Liver (tissue), 9 donors: ENCODE measurements around the gene DDX56. TPM values are rescaled to one million over a fixed set of nuclear protein-coding genes. Genes with fewer than 3 reads are reported as not detected.
A peak's percentile ranks its signal among the peaks of the same experiment; 100 is the strongest.

Source experiments
- DNase-seq: peaks from one replicate; pipeline ENCODE4 v3.0.0-alpha.2; 2017; ENCODE audit warnings: low spot score
- H3K27ac ChIP-seq, 2 donors: one replicate each; pipeline ENCODE4 v1.7.0; 2013; ENCODE audit warnings: inconsistent platforms in 2 of 2, low read length in 2 of 2, control low read depth in 1 of 2, low read depth in 1 of 2, mild to moderate bottlenecking in 1 of 2
- H3K27me3 ChIP-seq, 4 donors: one replicate each; pipeline versions ENCODE4 v1.6.1 to v1.7.0; 2013; ENCODE audit warnings: low read length in 3 of 4, inconsistent platforms in 1 of 4, mild to moderate bottlenecking in 1 of 4, moderate library complexity in 1 of 4; ENCODE audit not compliant: control insufficient read depth in 4 of 4, insufficient read depth in 4 of 4
- H3K36me3 ChIP-seq, 4 donors: one replicate each; pipeline versions ENCODE4 v1.6.1 to v1.7.0; 2013; ENCODE audit warnings: low read length in 3 of 4, mild to moderate bottlenecking in 3 of 4, low read depth in 1 of 4, moderate library complexity in 1 of 4; ENCODE audit not compliant: control insufficient read depth in 4 of 4, insufficient read depth in 3 of 4
- H3K4me1 ChIP-seq, 4 donors: one replicate each; pipeline versions ENCODE4 v1.6.1 to v1.7.0; 2013; ENCODE audit warnings: low read length in 3 of 4, mild to moderate bottlenecking in 3 of 4, moderate library complexity in 1 of 4; ENCODE audit not compliant: control insufficient read depth in 4 of 4, insufficient read depth in 4 of 4
- H3K4me3 ChIP-seq, 3 donors: one replicate each; pipeline versions ENCODE4 v1.6.1 to v1.7.0; 2013; ENCODE audit warnings: low read length in 3 of 3, control low read depth in 1 of 3, low read depth in 1 of 3, mild to moderate bottlenecking in 1 of 3
- H3K9ac ChIP-seq, 2 donors: one replicate each; pipeline ENCODE4 v1.7.0; 2013; ENCODE audit warnings: low read length in 2 of 2, mild to moderate bottlenecking in 2 of 2, moderate library complexity in 2 of 2, control low read depth in 1 of 2, low read depth in 1 of 2
- H3K9me3 ChIP-seq, 4 donors: one replicate each; pipeline versions ENCODE4 v1.6.1 to v1.7.0; 2013; ENCODE audit warnings: low read length in 3 of 4; ENCODE audit not compliant: control insufficient read depth in 4 of 4
- ATF3 ChIP-seq: IDR thresholded peaks from 2 replicates; pipeline ENCODE4 v1.6.1; 2016; ENCODE audit warnings: antibody characterized with exemption
- CTCF ChIP-seq: fragments of 150-350 bp; IDR thresholded peaks from 2 replicates; pipeline ENCODE4 v1.5.1; 2017; ENCODE audit warnings: improper control_type of control experiment, low read depth, low read length; ENCODE audit not compliant: missing input control
- FOXA2 ChIP-seq: IDR thresholded peaks from 2 replicates; pipeline ENCODE4 v1.6.1; 2016; ENCODE audit warnings: antibody characterized with exemption
- GABPA ChIP-seq, 2 donors: IDR thresholded peaks in 1 of 2; conservative IDR thresholded peaks in 1 of 2; 2 replicates each; pipeline ENCODE4 v1.6.1; 2016; ENCODE audit warnings: antibody characterized with exemption in 2 of 2, mild to moderate bottlenecking in 1 of 2, moderate library complexity in 1 of 2
- HNF4A ChIP-seq, 2 donors: conservative IDR thresholded peaks; 2 replicates each; pipeline ENCODE4 v1.6.1; 2016; ENCODE audit warnings: antibody characterized with exemption in 2 of 2, mild to moderate bottlenecking in 2 of 2
- HNF4G ChIP-seq: IDR thresholded peaks from 2 replicates; pipeline ENCODE4 v1.6.1; 2016; ENCODE audit warnings: antibody characterized with exemption
- JUND ChIP-seq, 2 donors: IDR thresholded peaks; 2 replicates each; pipeline ENCODE4 v1.6.1; 2016; ENCODE audit warnings: antibody characterized with exemption in 2 of 2
- MAX ChIP-seq: IDR thresholded peaks from 2 replicates; pipeline ENCODE4 v1.6.1; 2016; ENCODE audit warnings: antibody characterized with exemption
- NR2F2 ChIP-seq: IDR thresholded peaks from 2 replicates; pipeline ENCODE4 v1.6.1; 2016; ENCODE audit warnings: antibody characterized with exemption
- RAD21 ChIP-seq, 2 donors: IDR thresholded peaks; 2 replicates each; pipeline ENCODE4 v1.6.1; 2016; ENCODE audit warnings: antibody characterized with exemption in 2 of 2, mild to moderate bottlenecking in 2 of 2
- RXRA ChIP-seq, 2 donors: IDR thresholded peaks; 2 replicates each; pipeline ENCODE4 v1.6.1; 2017 to 2018; ENCODE audit warnings: antibody characterized with exemption in 2 of 2, mild to moderate bottlenecking in 1 of 2
- SP1 ChIP-seq: IDR thresholded peaks from 2 replicates; pipeline ENCODE4 v1.6.1; 2018; ENCODE audit warnings: antibody characterized with exemption, mild to moderate bottlenecking
- TAF1 ChIP-seq: conservative IDR thresholded peaks from 2 replicates; pipeline ENCODE4 v1.6.1; 2016; ENCODE audit warnings: antibody characterized with exemption, mild to moderate bottlenecking
- YY1 ChIP-seq: IDR thresholded peaks from 2 replicates; pipeline ENCODE4 v1.6.1; 2016; ENCODE audit warnings: antibody characterized with exemption, mild to moderate bottlenecking
- ZBTB33 ChIP-seq: IDR thresholded peaks from 2 replicates; pipeline ENCODE4 v1.6.1; 2016; ENCODE audit warnings: antibody characterized with exemption
- WGBS: extraction: QIAGEN DNeasy Blood & Tissue Kit; methylation state at CpG from one replicate; pipeline ENCODE4 v1.1.7; 2013; 5-methylcytosine and 5-hydroxymethylcytosine counted together
- polyA plus RNA-seq, 2 donors: library from polyadenylated mRNA; stranded (reverse) in 1 of 2; unstranded in 1 of 2; fragments of 200-250 nt in 1 of 2; fragments of >200 nt in 1 of 2; fragmentation: Nextera tagmentation in 1 of 2; extraction: Ambion mirVana in 1 of 2; gene quantifications; one replicate each; pipeline versions ENCODE4 v1.2.1 to v1.2.3, GENCODE V29; 2013 to 2015
- total RNA-seq, 2 donors: library from RNA; depleted of rRNA; stranded (reverse); fragments of >200 nt; gene quantifications; one replicate each; pipeline ENCODE4 v1.2.3, GENCODE V29; 2014
- donor health status: healthy.
- donor health status: healthy.
- donor health status: healthy.
- donor health status: healthy.
- donor health status: healthy.

Gene DDX56
- total and polyA plus RNA-seq, 4 donors: 24.3 to 42.1 (median 31.9) TPM

- DNase-seq: no peak
- Histone ChIP-seq H3K36me3 (peaks cover 19 to 41% (median 38%) of the 10 kb centered on the region in 4 donors), H3K4me1 (peaks cover 3 to 28% (median 21%) of the 10 kb centered on the region in 4 donors), H3K9me3 (no peaks in the 10 kb centered on the region), H3K27me3 (no peaks in the 10 kb centered on the region), H3K9ac (peak overlapping the region; percentile 40 to 93), H3K4me3 (peak overlapping the region; percentile 65 to 100 (median 96)), H3K27ac (peak overlapping the region; percentile 87 to 92)
- no peak for TF ChIP-seq JUND (IDR thresholded peaks at IDR 0.05)
- no peak for TF ChIP-seq SP1
- no peak for TF ChIP-seq YY1
- TF ChIP-seq ZBTB33: no peak
- no peak for TF ChIP-seq TAF1
- TF ChIP-seq ATF3: no peak
- no peak for TF ChIP-seq CTCF
- 37% methylated on average over 18 of the region's 18 CpGs for WGBS
Observed at GRCh38 chr7:44574287-44574872, 672 bp upstream of the DDX56 start.

GRCh38 chr7:44572771-44573170 is 937 bp downstream of the DDX56 start:
- Histone ChIP-seq H3K4me1 (peaks cover 3 to 28% (median 22%) of the 10 kb centered on the region in 4 donors), H3K9ac (peak overlapping the region; percentile 91 to 93), H3K27ac (peak overlapping the region in 1 of 2 donors; percentile 92), H3K4me3 (peak overlapping the region; percentile 65 to 100 (median 96)), H3K9me3 (no peaks in the 10 kb centered on the region), H3K27me3 (no peaks in the 10 kb centered on the region), H3K36me3 (peaks cover 23 to 46% (median 41%) of the 10 kb centered on the region in 4 donors)
- WGBS: 75% methylated on average over 5 of the region's 5 CpGs
- TF ChIP-seq ATF3 (no peak), HNF4A (conservative IDR thresholded peaks at IDR 0.05) (no peak), ZBTB33 (no peak), FOXA2 (no peak), JUND (IDR thresholded peaks at IDR 0.05) (no peak), TAF1 (no peak)
- DNase-seq: no peak

- no peaks in the 10 kb centered on the region for H3K27me3 ChIP-seq
- no peak overlapping the region for H3K9ac ChIP-seq
- DNase-seq: no peak
- H3K4me1 ChIP-seq: peaks cover 3 to 30% (median 23%) of the 10 kb centered on the region in 4 donors
- H3K36me3 ChIP-seq: peaks cover 29 to 61% (median 54%) of the 10 kb centered on the region in 4 donors
- H3K27ac ChIP-seq: no peak overlapping the region
- 86% methylated on average over 9 of the region's 9 CpGs for WGBS
- H3K9me3 ChIP-seq: no peaks in the 10 kb centered on the region
- H3K4me3 ChIP-seq: no peak overlapping the region
- no peak for TF ChIP-seq HNF4G
- TF ChIP-seq ATF3: no peak
- no peak for TF ChIP-seq NR2F2
- TF ChIP-seq ZBTB33: no peak
- no peak for TF ChIP-seq RAD21 (IDR thresholded peaks at IDR 0.05)
- TF ChIP-seq RXRA (IDR thresholded peaks at IDR 0.05): no peak
- TF ChIP-seq TAF1: no peak
- TF ChIP-seq GABPA (IDR thresholded peaks at IDR 0.05 in 1 of 2, conservative IDR thresholded peaks at IDR 0.05 in 1 of 2): no peak
- TF ChIP-seq MAX: no peak
- no peak for TF ChIP-seq HNF4A (conservative IDR thresholded peaks at IDR 0.05)
- TF ChIP-seq JUND (IDR thresholded peaks at IDR 0.05): no peak
- no peak for TF ChIP-seq YY1
Observed at GRCh38 chr7:44569959-44570358, 3.7 kb downstream of the DDX56 start.
